ENCODE measurements around the gene DLEU7. TPM values are rescaled to one million over a fixed set of nuclear protein-coding genes. Genes with fewer than 3 reads are reported as not detected.

Gene DLEU7
- total and polyA plus RNA-seq, 2 of the 8 experiments (the other 6 are each of a cell fraction or from before 2014, with no cell fraction given): 4.9 to 5.2 TPM

DNA sequence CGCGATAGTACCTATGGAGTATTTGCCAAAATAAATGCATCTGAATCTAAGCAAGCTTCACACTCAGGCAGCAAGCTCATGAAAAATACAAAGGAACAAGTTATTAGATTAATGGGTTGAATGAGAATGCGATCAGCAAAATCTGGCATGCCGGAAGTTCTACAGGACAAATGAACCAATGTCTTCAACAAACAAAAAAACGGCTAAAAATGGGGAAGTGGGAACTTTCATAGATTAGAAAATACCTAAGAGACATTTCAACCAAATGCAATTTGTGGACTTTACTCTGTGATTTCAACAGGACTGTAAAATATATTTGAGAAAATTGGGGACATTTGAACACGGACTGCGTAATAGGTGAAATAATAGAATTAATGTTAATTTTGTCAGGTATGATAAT is 43.7 kb upstream of the DLEU7 start:
- H3K14ac ChIP-seq (ENCODE audit: insufficient read length): no peak overlapping the region
- H4K91ac ChIP-seq (replicated peaks; ENCODE audit: insufficient read length, low read length): no peak overlapping the region
- no peak overlapping the region for H3K27ac ChIP-seq (ENCODE audit: low read depth, low read length)
- no peak overlapping the region for H3K18ac ChIP-seq (ENCODE audit: extremely low read depth, low read length)
- no peaks in the 10 kb centered on the region for H3K23me2 ChIP-seq (ENCODE audit: low read depth, low read length)
- H3K79me2 ChIP-seq (ENCODE audit: control insufficient read depth in 1 of 2, insufficient read depth in 2 of 2, low read length in 2 of 2): no peaks in the 10 kb centered on the region
- H4K5ac ChIP-seq (ENCODE audit: insufficient read length, low read depth, low read length): no peak overlapping the region
- H3K9ac ChIP-seq (replicated peaks in 1 of 4; ENCODE audit: extremely low read depth in 1 of 4, low read depth in 3 of 4, low read length in 3 of 4): no peak overlapping the region
- H3K79me1 ChIP-seq (ENCODE audit: low read depth, low read length): no peaks in the 10 kb centered on the region
- H3K23ac ChIP-seq (ENCODE audit: insufficient read length): no peak overlapping the region
- H3K4me3 ChIP-seq (ENCODE audit: extremely low read depth in 1 of 4, insufficient read depth in 2 of 4, low read depth in 3 of 4, low read length in 4 of 4): no peak overlapping the region
- no peak overlapping the region for H3K4me2 ChIP-seq (ENCODE audit: insufficient read depth in 1 of 2, low read depth in 2 of 2, low read length in 2 of 2)
- ChIA-PET CTCF (ENCODE audit: partially characterized antibody) (no interaction called here), POLR2A (ENCODE audit: partially characterized antibody) (no interaction called here)
- 92 to 100% methylated on average over 2 to 7 of the region's 7 CpGs for WGBS, 2 experiments (ENCODE audit: extremely low coverage in 1 of 2, insufficient coverage in 1 of 2, insufficient read length in 1 of 2, insufficient replicate concordance in 2 of 2, low coverage in 1 of 2, low lambda C conversion rate in 2 of 2, missing lambda C conversion rate in 1 of 2)
- no peak overlapping the region for H2AFZ ChIP-seq (ENCODE audit: low read length)
- DNase-seq (ENCODE audit: low read depth in 1 of 2, low spot score in 2 of 2): no peak
- H2BK120ac ChIP-seq (replicated peaks; ENCODE audit: low read depth, low read length): no peak overlapping the region
- H2BK12ac ChIP-seq (ENCODE audit: low read depth, low read length): no peak overlapping the region
- no peak for TF ChIP-seq RAD21 (IDR thresholded peaks at IDR 0.05 in 1 of 2, conservative IDR thresholded peaks at IDR 0.05 in 1 of 2; ENCODE audit: low read depth in 2 of 2, low read length in 2 of 2)
- no peaks in the 10 kb centered on the region; a peak in 1 of 7 replicates for H3K4me1 ChIP-seq (replicated peaks in 1 of 4; ENCODE audit: control insufficient read depth in 3 of 4, insufficient read depth in 4 of 4, low read length in 3 of 4)
- no peak overlapping the region for H2BK20ac ChIP-seq (ENCODE audit: low read length)
- H3K36me3 ChIP-seq (ENCODE audit: control insufficient read depth in 2 of 4, insufficient read depth in 4 of 4, low read length in 3 of 4): no peaks in the 10 kb centered on the region
- no peak overlapping the region for H2BK5ac ChIP-seq (ENCODE audit: low read depth, low read length)
- H3K56ac ChIP-seq (replicated peaks; ENCODE audit: insufficient read length, low read depth, low read length): no peak overlapping the region
- no peak overlapping the region for H2BK15ac ChIP-seq (ENCODE audit: low read length)
- H4K20me1 ChIP-seq (replicated peaks in 1 of 2; ENCODE audit: control insufficient read depth in 1 of 2, insufficient read depth in 2 of 2, low read length in 2 of 2): no peaks in the 10 kb centered on the region
- H3K27me3 ChIP-seq (replicated peaks in 1 of 4; ENCODE audit: control insufficient read depth in 3 of 4, extremely low read depth in 1 of 4, insufficient read depth in 3 of 4, low read length in 3 of 4): no peaks in the 10 kb centered on the region
- no peak for FAIRE-seq
- no peak overlapping the region for H4K8ac ChIP-seq (ENCODE audit: extremely low read depth, insufficient read depth, low read length)
- H2AK5ac ChIP-seq (ENCODE audit: low read depth, low read length): no peak overlapping the region
- H3K4ac ChIP-seq (replicated peaks; ENCODE audit: insufficient read length, low read depth, low read length): no peak overlapping the region
- H3K9me3 ChIP-seq (ENCODE audit: insufficient read depth in 2 of 2, low read depth in 1 of 2, low read length in 1 of 2): no peaks in the 10 kb centered on the region; a peak in 1 of 4 replicates

Measured in H1 (cell line).